Neural progenitor cell (in vitro differentiated cells): ENCODE data around the gene OR1C1.

ENCODE experiments used
- CTCF ChIP-seq: fragments of 200-600 bp; sonication (generic); IDR thresholded peaks from 2 replicates; pipeline ENCODE4 v1.5.1; 2017; ENCODE audit warnings: antibody characterized with exemption, mild to moderate bottlenecking
- EZH2 ChIP-seq: fragments of 200-600 bp; sonication (generic); IDR thresholded peaks from 2 replicates; pipeline ENCODE4 v1.6.1; 2017; ENCODE audit warnings: antibody characterized with exemption, mild to moderate bottlenecking, moderate library complexity
- EZH2phosphoT487 ChIP-seq: fragments of 200-600 bp; sonication (generic); IDR thresholded peaks from 2 replicates; pipeline ENCODE4 v1.6.1; 2017; ENCODE audit warnings: antibody characterized with exemption

- TF ChIP-seq EZH2 (no peak), CTCF (no peak), EZH2phosphoT487 (no peak)
Observed at GRCh38 chr1:247721222-247721621, 39.1 kb downstream of the OR1C1 start.
